ENCODE measurements around the gene CCR7.

GRCh38 chr17:40526668-40527067, 38.6 kb downstream of the CCR7 start:
- no peak for TF ChIP-seq CTCF (IDR thresholded peaks at IDR 0.05; ENCODE audit: low read length)
- TF ChIP-seq EZH2phosphoT487 (IDR thresholded peaks at IDR 0.05; ENCODE audit: low read length) = no peak
- TF ChIP-seq EZH2 (optimal IDR thresholded peaks at IDR 0.05; ENCODE audit: low read depth, low read length) = no peak
